Right renal cortex interstitium (tissue), 3 donors: Measurements from ENCODE around the gene ZYG11A. TPM values are rescaled to one million over a fixed set of nuclear protein-coding genes. Genes with fewer than 3 reads are reported as not detected.
A peak's percentile ranks its signal among the peaks of the same experiment; 100 is the strongest.

ENCODE experiments used
- DNase-seq, 3 donors: peaks; one replicate each; pipeline ENCODE4 v3.0.0-alpha.2; 2013; ENCODE audit warnings: low read depth in 3 of 3, low spot score in 2 of 3
- polyA plus RNA-seq, 3 donors: library from polyadenylated mRNA; unstranded; fragments of 120-200 nt; gene quantifications; one replicate each; pipeline ENCODE4 v1.2.1, GENCODE V29; 2013; ENCODE audit not compliant: insufficient read length in 3 of 3

The ZYG11A gene
- polyA plus RNA-seq, 3 donors: 0.14 to 0.17 (median 0.15) TPM

GRCh38 chr1:52916241-52916975, 73.8 kb downstream of the ZYG11A start:
- no peak for DNase-seq

- DNase-seq: peak in 1 of 3 donors; percentile 63
These were observed 74.6 kb downstream of the ZYG11A start for GRCh38 chr1:52917156-52917555.

GRCh38 chr1:52917581-52917980, 75.0 kb downstream of the ZYG11A start:
- DNase-seq: no peak

GRCh38 chr1:52918201-52918600, 75.6 kb downstream of the ZYG11A start:
- DNase-seq: no peak

GRCh38 chr1:52919051-52919722, 76.6 kb downstream of the ZYG11A start:
- no peak for DNase-seq

GRCh38 chr1:52919723-52920483, 77.3 kb downstream of the ZYG11A start:
- no peak for DNase-seq

GRCh38 chr1:52920791-52921291, 78.3 kb downstream of the ZYG11A start:
- no peak for DNase-seq

- no peak for DNase-seq
These were observed 83.0 kb downstream of the ZYG11A start for GRCh38 chr1:52925571-52926005.

GRCh38 chr1:52926864-52927211, 84.3 kb downstream of the ZYG11A start:
- no peak for DNase-seq

- no peak for DNase-seq
These were observed 84.9 kb downstream of the ZYG11A start, which contains the start of gene SCP2 for GRCh38 chr1:52927212-52928014. Gene SCP2 (plus strand): TSS chr1:52927276. CDS start chr1:52927397, 121 bp downstream.

GRCh38 chr1:52928015-52928404, 85.5 kb downstream of the ZYG11A start:
- no peak for DNase-seq

GRCh38 chr1:52929019-52929418, 86.5 kb downstream of the ZYG11A start:
- no peak for DNase-seq

GRCh38 chr1:52937433-52938182, 95.0 kb downstream of the ZYG11A start:
- DNase-seq: no peak

GRCh38 chr1:52938183-52938451, 95.6 kb downstream of the ZYG11A start:
- DNase-seq: no peak

GRCh38 chr1:52943876-52944416, 101.4 kb downstream of the ZYG11A start:
- no peak for DNase-seq

GRCh38 chr1:52944566-52944965, 102.0 kb downstream of the ZYG11A start:
- DNase-seq: no peak
